HG03354 (cell line): ENCODE data around the gene PRPF38B.
A peak's percentile ranks its signal among the peaks of the same experiment; 100 is the strongest.

Experiments used
- ATAC-seq: cut with Tn5 transposase; IDR thresholded peaks from one replicate; pipeline ENCODE4 v1.9.1; 2021; ENCODE audit warnings: mild to moderate bottlenecking; ENCODE audit not compliant: unreplicated experiment, poor library complexity, severe bottlenecking

PRPF38B gene

GRCh38 chr1:108715932-108716331 is 23.8 kb downstream of the PRPF38B start:
- ATAC-seq: no peak

- ATAC-seq: no peak
Measured at GRCh38 chr1:108716437-108717230, 24.5 kb downstream of the PRPF38B start.

- ATAC-seq: no peak
Measured at GRCh38 chr1:108717774-108718316, 25.7 kb downstream of the PRPF38B start.

- no peak for ATAC-seq
Measured at GRCh38 chr1:108718927-108719655, 27.0 kb downstream of the PRPF38B start.

GRCh38 chr1:108719656-108720435 is 27.7 kb downstream of the PRPF38B start:
- ATAC-seq: no peak

GRCh38 chr1:108722292-108722691 is 30.2 kb downstream of the PRPF38B start:
- ATAC-seq: no peak

- ATAC-seq: no peak
Measured at GRCh38 chr1:108725906-108726305, 33.8 kb downstream of the PRPF38B start.

- ATAC-seq: no peak
Measured at GRCh38 chr1:108728327-108728923, 36.3 kb downstream of the PRPF38B start.

- ATAC-seq: no peak
Measured at GRCh38 chr1:108729481-108729880, 37.4 kb downstream of the PRPF38B start.

GRCh38 chr1:108732398-108732797 is 40.3 kb downstream of the PRPF38B start:
- ATAC-seq: no peak

- no peak for ATAC-seq
Measured at GRCh38 chr1:108734171-108734865, 42.2 kb downstream of the PRPF38B start.

GRCh38 chr1:108742253-108742652 is 50.1 kb downstream of the PRPF38B start:
- ATAC-seq: no peak

GRCh38 chr1:108745980-108746381 is 53.9 kb downstream of the PRPF38B start:
- ATAC-seq: no peak

- ATAC-seq: peak; percentile 93
Measured at GRCh38 chr1:108746382-108747170, 54.5 kb downstream of the PRPF38B start, which contains the start of gene STXBP3. STXBP3 (plus strand) TSS chr1:108746674; CDS start chr1:108746738, 64 bp downstream.

- peak; percentile 21 for ATAC-seq
Measured at GRCh38 chr1:108747171-108747850, 55.2 kb downstream of the PRPF38B start.

- ATAC-seq: no peak
Measured at GRCh38 chr1:108747898-108748297, 55.8 kb downstream of the PRPF38B start.

GRCh38 chr1:108749081-108749480 is 57.0 kb downstream of the PRPF38B start:
- ATAC-seq: no peak
